Islet precursor cell (in vitro differentiated cells): ENCODE data around the gene TUBB1.
"Not testable (repeated sequence)": the region's sequence is repeated elsewhere in the genome, so short reads cannot be mapped to it uniquely, and the experiment has no call there.

Source experiments
- DNase-seq: peaks from one replicate; pipeline ENCODE4 v3.0.0-alpha.2; 2018

Gene TUBB1

DNA sequence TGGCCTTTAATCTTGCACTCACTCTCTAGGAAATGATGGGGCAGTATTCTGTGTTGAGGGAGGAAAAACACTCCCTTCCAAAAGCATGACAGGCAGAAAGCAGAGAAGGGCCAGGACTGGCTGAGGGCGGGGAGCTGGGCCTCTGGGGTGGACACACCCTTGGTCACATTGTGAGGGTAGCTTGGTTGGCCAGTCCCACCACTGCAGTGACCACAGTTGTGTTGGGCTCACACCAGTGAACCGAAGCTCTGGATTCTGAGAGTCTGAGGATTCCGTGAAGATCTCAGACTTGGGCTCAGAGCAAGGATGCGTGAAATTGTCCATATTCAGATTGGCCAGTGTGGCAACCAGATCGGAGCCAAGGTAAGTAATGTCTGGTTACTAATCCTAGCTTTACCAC lies at the start of gene TUBB1:
Gene TUBB1 (plus strand): TSS at position 213 of the 400 bp plus-strand sequence. CDS start 94 bp downstream, at position 307.
- DNase-seq = no peak

DNA sequence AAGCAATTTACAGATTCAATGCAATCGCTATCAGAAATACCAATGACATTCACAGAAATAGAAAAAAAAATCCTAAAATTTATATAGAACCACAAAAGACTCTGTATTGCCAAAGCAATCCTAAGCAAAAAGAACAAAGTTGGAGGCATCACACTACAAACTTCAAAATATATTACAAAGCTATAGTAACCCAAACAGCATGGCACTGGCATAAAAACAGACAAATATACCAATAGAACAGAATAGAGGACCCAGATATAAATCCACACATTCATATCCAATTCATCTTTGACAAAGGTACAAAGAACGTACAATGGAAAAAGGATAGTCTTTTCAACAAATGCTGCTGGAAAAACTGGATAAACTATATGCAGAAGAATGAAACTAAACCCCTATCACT lies 49.8 kb upstream of the TUBB1 start:
- DNase-seq = no peak

DNA sequence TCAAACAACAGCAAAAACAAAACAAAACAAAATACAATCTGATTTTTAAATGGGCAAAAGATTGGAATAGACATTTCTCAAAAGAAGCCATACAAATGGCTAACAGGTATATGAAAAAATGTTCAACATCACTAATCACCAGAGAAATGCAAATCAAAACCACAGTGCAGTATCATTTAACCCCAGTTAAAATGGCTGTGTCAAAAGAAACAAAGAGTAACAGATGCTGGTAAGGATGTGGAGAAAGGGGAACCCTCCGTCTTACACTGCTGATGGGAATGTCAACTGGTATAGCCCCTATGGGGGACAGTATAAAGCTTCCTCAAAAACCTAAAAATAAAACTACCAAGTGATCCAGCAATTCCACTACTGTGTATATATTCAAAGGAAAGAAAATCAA lies 49.1 kb upstream of the TUBB1 start:
- DNase-seq = no peak

GRCh38 chr20:58971429-58971828 lies 47.8 kb upstream of the TUBB1 start:
- DNase-seq = no peak

DNA sequence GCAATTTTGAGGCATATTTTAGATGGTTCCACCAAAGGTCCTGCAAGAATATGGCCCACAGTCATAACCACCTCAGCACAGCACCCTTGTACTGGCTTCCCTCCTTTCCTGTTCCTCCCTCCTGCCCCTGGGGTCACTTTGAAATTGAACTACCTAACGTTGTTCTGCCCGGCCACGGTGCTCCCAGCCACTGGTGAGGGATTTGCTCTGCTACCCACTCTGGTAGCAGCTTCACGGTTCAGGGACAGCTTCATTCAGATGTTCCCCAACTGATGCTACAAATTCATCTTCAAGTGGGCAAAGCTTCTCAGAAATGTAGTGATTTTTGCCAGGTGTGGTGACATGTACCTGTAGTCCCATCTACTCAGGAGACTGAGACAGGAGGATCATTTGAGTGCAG lies 46.0 kb upstream of the TUBB1 start:
- peak; percentile 32 for DNase-seq

GRCh38 chr20:58973866-58974265 lies 45.4 kb upstream of the TUBB1 start:
- DNase-seq = no peak

- no peak for DNase-seq
Measured at GRCh38 chr20:58975353-58975752, 43.9 kb upstream of the TUBB1 start.

DNA sequence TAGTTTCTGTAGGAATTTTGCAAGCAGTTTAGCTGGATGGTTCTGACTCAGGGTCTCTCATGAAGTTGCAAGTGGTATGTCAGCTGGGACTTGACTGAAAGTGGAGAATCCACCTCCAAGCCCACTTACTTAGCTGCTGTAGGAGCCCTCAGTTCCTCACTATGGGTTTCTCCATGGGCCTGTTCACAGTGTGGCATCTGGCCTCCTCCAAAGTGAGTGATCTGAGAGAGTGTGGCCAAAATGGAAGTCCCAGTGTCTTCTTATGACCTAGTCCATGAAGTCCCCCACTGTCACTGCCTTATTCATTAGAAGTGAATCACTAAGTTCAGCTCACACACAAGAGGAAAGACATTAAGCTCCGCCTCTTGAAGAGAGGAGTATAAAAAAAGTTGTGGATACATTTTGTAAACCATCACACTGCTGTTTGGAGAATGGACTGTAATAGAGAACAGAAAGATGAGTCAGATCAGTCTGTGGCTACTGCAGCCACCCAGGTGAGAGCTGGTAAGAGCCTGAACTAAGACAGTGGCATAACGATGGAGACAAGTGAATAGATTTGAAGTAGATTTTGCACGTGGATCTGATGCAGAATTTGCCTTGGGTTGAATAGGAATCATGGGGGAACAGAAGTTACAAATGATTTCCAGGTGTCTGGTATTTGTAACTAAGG lies 43.0 kb upstream of the TUBB1 start:
- peak; percentile 6 for DNase-seq

DNA sequence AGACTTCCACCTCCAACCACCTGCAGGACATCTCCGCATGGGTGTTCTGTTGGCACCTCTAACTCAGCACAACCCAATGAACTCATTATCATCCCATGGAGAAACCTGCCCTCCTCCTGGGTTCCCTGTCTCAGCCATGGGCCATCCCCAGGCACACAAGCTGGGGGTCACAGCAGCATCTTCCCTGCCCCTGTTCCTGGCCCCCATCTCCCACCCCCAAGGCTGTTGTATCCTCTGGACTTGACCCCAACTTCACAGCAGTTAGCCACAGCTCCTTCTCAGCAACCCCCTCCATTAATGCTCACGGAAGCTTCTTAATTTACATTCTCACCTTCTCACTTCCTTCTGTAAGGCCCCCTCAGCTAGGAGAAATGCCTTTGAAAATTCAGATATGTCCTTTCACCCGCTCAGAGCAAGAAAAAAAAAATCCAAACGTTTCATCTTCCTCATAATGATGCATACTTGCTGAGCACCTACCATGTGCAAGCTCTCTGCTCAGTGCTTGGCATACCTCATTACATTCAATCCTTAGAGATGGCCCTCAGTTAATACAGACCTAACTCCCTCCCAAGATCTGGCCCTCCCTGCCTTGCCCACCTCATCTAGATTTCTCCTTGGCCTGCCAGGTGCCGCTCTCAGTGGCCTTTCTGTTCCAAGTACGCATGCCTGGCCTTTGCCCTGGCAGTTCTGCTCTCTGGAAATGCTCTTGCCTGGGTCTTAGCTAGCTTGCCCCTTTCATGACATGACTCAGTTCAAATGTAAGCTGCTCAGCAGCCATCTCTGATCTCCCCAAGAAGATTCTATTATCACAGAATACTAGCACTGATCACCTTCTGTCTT lies 40.7 kb upstream of the TUBB1 start:
- DNase-seq = peak; percentile 46

DNA sequence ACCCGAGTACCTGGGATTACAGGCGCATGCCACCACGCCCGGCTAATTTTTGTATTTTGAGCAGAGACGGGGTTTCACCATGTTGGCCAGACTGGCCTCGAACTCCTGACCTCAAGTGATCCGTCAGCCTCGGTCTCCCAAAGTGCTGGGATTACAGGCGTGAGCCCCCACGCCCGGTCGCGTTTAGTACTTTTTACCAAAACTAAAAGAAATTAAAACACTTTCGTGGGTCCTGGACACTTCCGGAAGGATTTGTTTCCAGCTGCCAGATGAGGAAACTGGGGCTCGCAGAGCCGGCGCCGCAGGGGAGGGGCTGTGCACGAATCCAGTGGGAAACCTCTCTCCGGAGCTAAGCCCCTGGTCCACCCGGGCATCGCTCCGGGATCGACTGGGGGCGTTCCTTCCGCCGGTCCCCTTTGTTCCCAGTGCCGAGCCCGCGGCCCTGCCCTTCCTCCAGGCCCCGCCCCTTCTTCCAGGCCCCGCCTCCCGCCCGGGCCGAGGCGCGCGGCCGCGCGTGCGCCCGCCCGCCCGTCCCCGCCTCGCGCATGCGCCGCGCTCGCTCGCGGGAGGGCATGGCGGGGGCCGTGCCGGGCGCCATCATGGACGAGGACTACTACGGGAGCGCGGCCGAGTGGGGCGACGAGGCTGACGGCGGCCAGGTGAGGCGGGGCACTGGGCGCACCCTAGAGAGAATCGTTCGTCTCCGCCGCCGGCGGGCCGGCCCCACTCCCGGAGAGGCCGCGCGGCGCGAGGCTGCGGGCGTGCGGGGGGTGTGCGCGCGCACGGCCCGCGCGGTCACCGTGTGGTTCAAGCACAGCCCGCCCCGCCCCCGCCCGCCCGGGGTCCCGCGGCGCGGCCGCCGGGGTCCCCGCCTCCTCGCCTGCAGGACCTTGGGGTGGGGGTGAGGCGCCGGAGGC lies 38.3 kb upstream of the TUBB1 start, which contains the start of gene NELFCD:
Gene NELFCD (plus strand): TSS at position 546 of the 917 bp plus-strand sequence. CDS start 54 bp downstream, at position 600.
- DNase-seq = peak; percentile 93

DNA sequence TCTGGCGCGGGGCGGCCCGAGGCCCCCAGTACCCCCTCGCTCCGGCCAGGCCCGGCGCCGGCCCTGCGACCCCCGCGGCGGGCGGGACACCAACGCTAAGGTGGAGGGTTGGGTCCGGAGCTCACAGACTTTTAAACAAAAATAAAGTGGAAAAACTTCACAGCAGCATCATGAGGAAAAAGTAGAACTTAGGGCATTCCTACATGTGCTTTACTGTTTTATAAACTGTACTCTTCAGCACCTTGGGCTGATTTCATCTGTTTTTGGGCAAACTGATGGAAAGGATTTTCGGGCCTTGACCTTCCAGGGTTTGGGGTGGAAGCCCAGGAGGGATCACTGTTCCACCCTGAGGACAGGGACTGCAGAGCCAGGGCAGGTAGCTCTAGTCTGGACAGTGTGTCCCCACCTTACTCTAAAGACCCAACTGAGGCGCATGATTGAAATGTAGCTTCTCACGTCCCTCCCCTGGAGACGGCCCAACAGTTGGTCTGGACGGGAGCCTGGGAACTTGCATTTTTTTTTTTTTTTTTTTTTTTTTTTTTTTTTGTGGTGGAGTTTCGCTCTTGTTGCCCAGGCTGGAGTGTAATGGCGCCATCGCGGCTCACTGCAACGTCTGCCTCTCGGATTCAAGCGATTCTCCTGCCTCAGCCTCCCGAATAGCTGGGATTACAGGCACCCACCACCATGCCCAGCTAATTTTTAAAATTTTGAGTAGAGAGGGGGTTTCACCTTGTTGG lies 37.4 kb upstream of the TUBB1 start:
- DNase-seq = peak; percentile 48

DNA sequence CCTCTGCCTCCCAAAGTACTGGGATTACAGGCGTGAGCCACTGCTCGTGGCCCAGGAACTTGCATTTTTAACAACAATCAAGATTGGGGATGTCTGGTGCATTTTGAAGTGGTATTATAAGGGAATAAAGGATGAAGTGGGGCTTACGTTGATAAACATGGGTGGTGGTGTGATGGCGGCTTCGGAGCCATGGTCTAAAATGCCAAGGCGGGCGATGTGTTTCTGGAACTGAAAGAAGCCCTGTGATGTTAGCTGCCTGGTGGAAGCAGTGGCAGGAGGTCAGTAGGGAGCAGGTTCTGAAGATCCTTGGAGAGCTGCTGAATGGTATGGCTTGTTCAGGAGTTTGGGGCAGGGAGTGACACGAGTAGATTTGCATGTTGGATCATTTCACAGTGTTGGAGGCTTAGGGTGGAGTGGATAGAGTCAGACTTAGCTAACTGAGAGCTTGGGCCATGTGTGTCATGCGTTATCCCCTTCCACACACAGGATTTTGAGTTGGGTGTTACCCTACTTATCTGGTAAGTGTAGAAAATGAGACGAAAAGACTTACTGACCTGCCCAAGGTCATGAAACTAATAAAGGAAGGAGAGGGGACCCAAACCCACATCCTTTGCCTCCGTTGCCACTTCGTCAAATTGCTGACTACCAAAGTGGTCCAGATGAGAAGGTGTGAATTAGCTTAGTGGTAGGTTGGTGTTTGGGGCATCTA lies 36.7 kb upstream of the TUBB1 start:
- DNase-seq = peak; percentile 41

DNA sequence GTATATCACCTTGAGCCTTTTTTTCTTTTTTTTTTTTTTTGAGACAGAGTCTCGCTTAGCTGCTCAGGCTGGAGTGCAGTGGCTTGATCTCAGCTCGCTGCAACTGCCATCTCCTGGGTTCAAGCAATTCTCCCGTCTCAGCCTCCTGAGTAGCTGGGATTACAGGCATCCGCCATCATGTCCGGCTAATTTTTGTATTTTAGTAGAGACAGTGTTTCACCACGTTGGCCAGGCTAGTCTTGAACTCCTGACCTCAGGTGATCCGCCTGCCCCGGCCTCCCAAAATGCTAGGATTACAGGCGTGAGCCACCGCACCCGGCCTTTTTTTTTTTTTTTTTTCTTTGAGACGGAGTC lies 36.1 kb upstream of the TUBB1 start:
- not testable (repeated sequence) for DNase-seq

GRCh38 chr20:58984691-58985090 lies 34.5 kb upstream of the TUBB1 start:
- peak; percentile 38 for DNase-seq

GRCh38 chr20:58985656-58986055 lies 33.6 kb upstream of the TUBB1 start:
- peak; percentile 6 for DNase-seq

DNA sequence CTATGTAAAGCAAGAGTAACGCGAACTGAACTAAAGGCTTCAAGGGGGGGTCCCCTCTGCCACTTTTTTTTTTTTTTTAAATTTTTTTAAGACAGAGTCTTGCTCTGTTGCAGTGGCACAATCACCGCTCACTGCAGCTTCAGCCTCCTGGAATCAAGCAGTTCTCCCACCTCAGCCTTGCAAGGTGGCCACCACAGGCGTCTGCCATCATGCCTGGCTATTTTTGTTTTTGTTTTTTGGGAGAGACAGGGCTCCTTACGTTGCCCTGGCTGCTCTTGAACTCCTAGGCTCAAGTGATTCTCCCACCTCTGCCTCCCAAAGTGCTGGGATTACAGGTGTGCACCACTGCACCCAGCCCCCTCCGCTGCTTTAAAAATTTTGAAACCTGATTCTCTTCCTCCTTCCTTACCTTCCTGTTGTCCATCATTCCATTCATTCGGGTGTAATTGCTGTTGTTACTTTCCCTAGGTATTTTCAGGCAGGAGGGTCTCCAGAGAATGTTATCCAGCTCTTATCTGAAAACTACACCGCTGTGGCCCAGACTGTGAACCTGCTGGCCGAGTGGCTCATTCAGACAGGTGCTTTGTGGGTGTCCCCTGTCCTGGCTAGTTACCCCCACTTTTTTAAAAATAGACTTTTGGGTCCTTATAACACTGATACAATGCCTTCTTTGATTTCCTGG lies 32.8 kb upstream of the TUBB1 start:
- DNase-seq = peak; percentile 43

GRCh38 chr20:58986968-58987517 lies 32.2 kb upstream of the TUBB1 start:
- peak; percentile 12 for DNase-seq

DNA sequence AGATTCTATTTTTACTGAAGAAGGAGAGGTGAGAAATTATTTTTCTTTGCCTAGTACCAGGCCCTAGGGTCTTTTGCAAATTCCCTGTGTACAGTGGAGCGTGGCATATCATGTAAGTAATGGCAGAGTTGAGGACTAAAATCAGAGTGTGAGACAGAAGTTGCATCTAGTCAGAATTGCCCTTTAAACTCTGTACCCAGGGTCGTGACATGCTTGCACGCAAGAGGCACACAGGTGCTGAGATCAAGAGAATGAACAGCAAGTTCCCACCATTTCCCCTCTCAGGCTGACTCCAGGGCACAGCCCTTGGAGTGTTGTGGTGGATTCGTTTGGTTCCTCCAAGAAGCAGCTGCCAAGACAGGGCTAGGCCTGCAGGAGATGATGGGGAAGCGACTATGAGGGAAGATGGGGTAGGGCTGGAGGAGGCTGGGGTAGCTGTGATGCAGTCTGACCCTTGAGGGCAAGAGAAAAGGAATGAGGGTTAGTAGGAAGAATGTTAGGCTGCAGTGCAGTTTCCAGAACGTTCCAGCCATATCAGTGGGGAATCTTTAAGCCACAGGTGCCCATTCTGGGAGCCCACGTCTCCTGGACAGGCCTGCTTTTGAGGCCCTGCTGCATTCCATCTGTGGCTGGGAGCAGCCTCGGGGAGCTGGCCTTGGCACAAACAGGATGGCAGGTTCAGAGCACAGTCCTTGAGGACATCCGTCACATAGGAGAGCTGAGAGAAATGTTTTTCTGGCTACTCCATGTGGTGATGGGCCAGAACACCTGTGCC lies 31.3 kb upstream of the TUBB1 start:
- DNase-seq = peak; percentile 26

- peak; percentile 26 for DNase-seq
Measured at GRCh38 chr20:58988565-58988882, 30.7 kb upstream of the TUBB1 start.

DNA sequence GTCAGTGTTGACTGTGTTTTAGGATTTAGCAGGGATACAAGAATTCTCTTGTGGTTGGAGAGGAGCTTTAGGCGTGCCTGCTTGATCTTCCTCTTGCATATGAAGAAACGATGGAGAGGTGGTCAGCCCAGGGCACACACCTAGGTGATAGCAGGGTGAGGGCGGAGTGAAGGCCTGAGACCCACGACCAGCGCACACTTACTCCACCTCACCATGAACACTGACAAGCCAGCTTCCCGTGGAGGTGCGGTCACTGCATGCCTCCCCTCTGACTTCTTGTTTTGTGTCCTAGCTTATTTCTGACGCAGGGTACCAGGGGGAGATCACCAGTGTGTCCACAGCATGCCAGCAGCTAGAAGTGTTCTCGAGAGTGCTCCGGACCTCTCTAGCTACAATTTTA lies 30.0 kb upstream of the TUBB1 start:
- no peak for DNase-seq
